GM20000 (cell line): ENCODE measurements around the gene PSENEN.

ENCODE experiments used
- DNase-seq: peaks from one replicate; pipeline ENCODE4 v3.0.0; 2012; ENCODE audit warnings: low spot score
- TF ChIP-seq, protein P1 (sequence below): IDR thresholded peaks from 2 replicates; pipeline ENCODE4 v1.5.1; 2012; ENCODE audit warnings: mild to moderate bottlenecking, control low read depth; ENCODE audit errors: extremely low read depth, missing control alignments

Gene PSENEN

DNA sequence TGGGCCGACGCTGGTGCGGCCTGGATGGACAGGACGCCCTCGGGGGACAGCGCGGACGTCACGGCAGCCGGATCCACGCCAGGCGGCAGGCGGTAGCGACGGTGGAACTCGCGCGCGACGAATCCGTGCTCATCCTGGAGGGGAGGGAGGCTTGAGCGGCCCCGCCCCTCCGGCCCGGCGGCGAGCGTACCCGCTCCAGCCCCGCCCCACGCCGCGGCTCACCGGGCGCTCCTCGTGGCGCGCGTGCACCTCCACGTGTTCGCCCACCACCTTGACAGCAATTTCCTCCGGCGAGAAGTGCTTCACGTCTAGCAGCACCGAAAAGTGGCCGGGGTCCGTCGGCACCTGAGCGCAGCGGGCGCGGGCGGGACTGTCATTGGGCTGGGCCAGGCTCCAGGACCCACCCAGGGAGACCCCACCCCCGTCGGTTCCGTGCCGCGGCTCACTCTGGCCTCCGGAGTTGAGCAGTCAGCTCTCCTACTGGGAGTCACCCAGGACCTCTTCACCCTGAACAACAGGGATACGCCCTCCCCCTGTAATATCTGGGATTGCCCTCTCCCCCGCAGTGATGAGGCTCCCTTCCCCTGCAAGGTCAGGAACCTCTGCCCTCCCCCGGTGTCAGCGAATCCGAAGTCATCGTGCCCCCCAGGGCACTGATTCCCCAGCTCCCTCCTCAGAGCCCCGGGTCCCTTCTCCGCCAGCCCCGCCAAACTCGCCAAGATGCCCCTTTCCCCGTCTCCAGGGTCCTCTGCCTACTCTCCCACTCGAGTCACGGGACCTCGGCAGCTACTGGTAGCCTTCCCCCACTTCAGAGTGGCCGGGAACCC, 10.3 kb downstream of the PSENEN start:
- TF ChIP-seq, protein P1, sequence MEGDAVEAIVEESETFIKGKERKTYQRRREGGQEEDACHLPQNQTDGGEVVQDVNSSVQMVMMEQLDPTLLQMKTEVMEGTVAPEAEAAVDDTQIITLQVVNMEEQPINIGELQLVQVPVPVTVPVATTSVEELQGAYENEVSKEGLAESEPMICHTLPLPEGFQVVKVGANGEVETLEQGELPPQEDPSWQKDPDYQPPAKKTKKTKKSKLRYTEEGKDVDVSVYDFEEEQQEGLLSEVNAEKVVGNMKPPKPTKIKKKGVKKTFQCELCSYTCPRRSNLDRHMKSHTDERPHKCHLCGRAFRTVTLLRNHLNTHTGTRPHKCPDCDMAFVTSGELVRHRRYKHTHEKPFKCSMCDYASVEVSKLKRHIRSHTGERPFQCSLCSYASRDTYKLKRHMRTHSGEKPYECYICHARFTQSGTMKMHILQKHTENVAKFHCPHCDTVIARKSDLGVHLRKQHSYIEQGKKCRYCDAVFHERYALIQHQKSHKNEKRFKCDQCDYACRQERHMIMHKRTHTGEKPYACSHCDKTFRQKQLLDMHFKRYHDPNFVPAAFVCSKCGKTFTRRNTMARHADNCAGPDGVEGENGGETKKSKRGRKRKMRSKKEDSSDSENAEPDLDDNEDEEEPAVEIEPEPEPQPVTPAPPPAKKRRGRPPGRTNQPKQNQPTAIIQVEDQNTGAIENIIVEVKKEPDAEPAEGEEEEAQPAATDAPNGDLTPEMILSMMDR = no peak
- peak; percentile 49 for DNase-seq

GRCh38 chr19:35756377-35757230, 11.2 kb downstream of the PSENEN start, which contains the start of gene HSPB6:
Gene HSPB6, minus strand, starts transcription at chr19:35757029. Its CDS starts 21 bp downstream, at chr19:35757008.
- DNase-seq = peak; percentile 10

DNA sequence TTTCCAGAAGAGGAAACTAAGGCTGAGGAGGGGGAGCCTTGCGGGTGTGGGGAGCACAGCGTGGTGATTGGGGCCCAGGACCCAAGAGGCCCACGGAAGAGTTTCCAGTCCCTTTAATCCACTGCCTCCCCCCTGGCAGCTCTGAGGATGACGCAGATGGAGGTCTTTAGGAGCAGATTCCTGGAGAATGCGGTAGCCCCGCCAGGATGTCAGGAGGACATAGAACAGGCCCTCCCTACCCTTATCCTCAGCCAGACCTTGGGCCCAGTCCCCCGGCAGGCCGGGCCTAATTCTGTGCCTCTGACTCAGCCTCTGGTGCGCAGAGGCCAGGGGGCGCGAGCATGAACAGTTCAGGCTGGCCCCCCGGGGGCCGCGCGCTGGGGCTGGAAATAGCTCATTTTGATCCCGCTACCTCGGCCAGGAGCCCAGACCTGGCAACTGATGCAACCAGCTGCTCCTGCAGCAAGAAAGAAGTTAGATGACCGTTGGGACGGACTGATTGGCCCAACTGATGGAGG, 11.8 kb downstream of the PSENEN start:
- TF ChIP-seq, protein P1 = no peak
- no peak for DNase-seq

More at GRCh38 chr19:35756377-35757230, 11.2 kb downstream of the PSENEN start, which contains the start of gene HSPB6:
- TF ChIP-seq, protein P1 = no peak

DNA sequence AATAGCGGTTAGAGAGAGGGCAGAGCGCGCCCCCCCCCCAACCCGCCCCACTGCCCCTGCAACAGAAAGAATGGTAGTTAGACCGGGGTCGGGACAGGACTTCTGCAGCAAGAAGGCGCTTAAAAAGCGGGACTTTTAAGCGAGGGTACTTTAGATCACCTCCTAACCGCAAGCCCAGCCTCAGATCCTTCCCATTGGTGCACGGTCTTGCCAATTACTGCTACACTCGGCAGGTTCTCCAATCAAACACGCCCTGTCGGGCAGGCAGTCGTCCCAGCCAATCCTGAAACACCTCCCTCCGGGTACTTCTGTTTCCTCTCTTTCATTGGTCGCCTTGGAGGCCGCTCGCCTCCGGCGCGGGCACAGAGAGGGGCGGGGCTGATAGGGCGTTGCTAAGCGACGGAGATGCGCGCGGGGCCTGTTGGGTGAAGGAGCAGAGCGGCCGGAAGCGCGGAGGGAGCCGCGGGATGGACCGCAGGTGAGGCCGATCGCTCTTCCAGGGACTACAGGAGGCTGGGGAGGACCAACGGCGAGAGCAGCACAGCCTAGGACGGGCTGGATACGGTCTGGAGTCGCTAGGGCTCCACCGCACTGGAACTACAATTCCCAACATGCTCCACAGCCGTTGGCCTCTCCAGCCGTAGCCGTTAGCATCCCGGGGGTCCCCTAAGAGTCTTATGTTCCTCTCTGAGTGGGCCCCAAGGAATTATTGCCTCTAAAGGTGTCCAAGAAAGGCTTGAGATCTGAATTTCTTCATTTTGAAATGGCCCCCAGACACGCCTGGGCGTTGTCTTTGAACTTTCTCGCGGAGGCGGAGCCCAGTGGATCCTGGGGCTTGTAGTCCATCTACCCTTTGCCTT, 12.5 kb downstream of the PSENEN start, which contains the start of gene PROSER3:
TSS of gene PROSER3 (plus strand) at position 428 of the 860 bp plus-strand sequence. CDS start at position 468, 40 bp downstream.
- peak; percentile 98 for DNase-seq
- TF ChIP-seq, protein P1 = no peak

- TF ChIP-seq, protein P1 = no peak
- DNase-seq = no peak
Observed at GRCh38 chr19:35759697-35760096, 14.2 kb downstream of the PSENEN start.

DNA sequence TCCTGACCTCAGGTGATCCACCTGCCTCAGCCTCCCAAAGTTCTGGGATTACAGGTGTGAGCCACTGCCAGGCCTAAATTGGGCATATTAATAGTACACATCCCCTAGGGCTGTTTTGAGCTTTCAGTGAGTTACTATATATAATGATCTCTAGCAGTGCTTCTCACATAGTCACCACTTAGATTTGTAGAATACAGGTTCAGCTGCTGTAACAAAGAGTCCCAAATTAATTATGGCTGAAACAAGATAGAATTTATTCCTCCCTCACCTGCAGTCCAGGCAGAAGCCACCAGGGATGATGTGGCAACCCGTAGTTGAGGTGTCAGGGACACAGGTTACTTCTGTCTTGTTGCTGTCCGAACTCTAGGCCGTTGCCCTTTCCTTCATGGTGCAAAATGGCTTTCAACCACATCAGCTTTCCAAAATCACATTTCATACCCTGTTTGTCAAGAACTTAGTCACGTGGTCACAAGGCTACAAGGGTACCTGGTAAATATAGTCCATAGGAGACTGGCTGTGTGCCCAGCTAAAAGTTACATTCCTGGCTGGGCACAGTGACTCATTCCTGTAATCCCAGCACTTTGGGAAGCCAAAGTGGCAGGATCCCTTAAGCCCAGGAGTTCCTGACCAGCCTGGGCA, 15.4 kb downstream of the PSENEN start:
- no peak for DNase-seq
- TF ChIP-seq, protein P1 = no peak
